Prostate gland (tissue), 2 donors: Measurements from ENCODE around the gene PRR15L.
"Not testable (repeated sequence)": the region's sequence is repeated elsewhere in the genome, so short reads cannot be mapped to it uniquely, and the experiment has no call there.

Experiments used
- CTCF ChIP-seq, 4 experiments: fragments of 200-600 bp in 2 of 4; fragments of 450-650 bp in 2 of 4; sonication (generic) in 2 of 4; IDR thresholded peaks; 1 replicate in 3 of 4; 2 replicates in 1 of 4; pipeline ENCODE4 v1.5.1; 2016 to 2019; ENCODE audit warnings: antibody characterized with exemption in 4 of 4, mild to moderate bottlenecking in 2 of 4, moderate library complexity in 2 of 4
- POLR2A ChIP-seq: fragments of 450-650 bp; IDR thresholded peaks from one replicate; pipeline ENCODE4 v1.6.1; 2016; ENCODE audit warnings: antibody characterized with exemption, mild to moderate bottlenecking

DNA sequence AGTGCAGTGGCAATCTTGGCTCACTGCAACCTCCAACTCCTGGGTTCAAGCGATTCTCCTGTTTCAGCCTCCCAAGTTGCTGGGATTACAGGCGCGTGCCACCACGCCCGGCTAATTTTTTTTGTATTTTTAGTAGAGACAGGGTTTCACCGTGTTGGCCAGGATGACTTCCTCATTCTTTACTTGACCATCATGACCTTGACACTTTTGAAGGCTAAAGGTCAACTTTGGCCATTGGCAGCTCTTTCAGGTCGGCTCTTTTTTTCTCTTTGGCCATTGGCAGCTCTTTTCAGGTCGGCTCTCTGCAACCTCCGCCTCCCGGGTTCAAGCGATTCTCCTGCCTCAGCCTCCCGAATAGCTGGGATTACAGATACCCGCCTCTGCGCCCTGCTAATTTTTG lies 37.8 kb downstream of the PRR15L start:
- TF ChIP-seq CTCF (IDR thresholded peaks at IDR 0.05); POLR2A: not testable (repeated sequence)
